Ascending aorta (tissue), 2 donors: ENCODE measurements around the gene PRKACA. TPM values are rescaled to one million over a fixed set of nuclear protein-coding genes. Genes with fewer than 3 reads are reported as not detected.

Source experiments
- DNase-seq, 2 donors: peaks; one replicate each; pipeline ENCODE4 v3.0.0-alpha.2; 2019; ENCODE audit warnings: low spot score in 2 of 2
- H3K27ac ChIP-seq, 2 donors: fragments of 200-600 bp; sonication (generic); one replicate each; pipeline ENCODE4 v1.5.1; 2016 to 2017; ENCODE audit warnings: mild to moderate bottlenecking in 1 of 2
- H3K27me3 ChIP-seq: fragments of 200-600 bp; sonication (generic); one replicate; pipeline ENCODE4 v1.5.1; 2017
- H3K36me3 ChIP-seq, 2 donors: fragments of 200-600 bp; sonication (generic); one replicate each; pipeline ENCODE4 v1.5.1; 2016
- H3K4me1 ChIP-seq, 2 donors: fragments of 200-600 bp; sonication (generic); one replicate each; pipeline ENCODE4 v1.5.1; 2016 to 2017; ENCODE audit warnings: mild to moderate bottlenecking in 1 of 2
- H3K4me3 ChIP-seq, 2 donors: fragments of 200-600 bp; sonication (generic); one replicate each; pipeline ENCODE4 v1.5.1; 2016 to 2017; ENCODE audit warnings: mild to moderate bottlenecking in 1 of 2
- H3K9me3 ChIP-seq, 2 donors: fragments of 200-600 bp; sonication (generic); one replicate each; pipeline ENCODE4 v1.5.1; 2016
- CTCF ChIP-seq, 3 experiments: fragments of 200-600 bp in 2 of 3; fragments of 450-650 bp in 1 of 3; sonication (generic) in 2 of 3; IDR thresholded peaks; one replicate each; pipeline ENCODE4 v1.5.1; 2016 to 2019; ENCODE audit warnings: antibody characterized with exemption in 3 of 3, mild to moderate bottlenecking in 1 of 3, moderate library complexity in 1 of 3
- intact Hi-C: fragments of 100-400 bp; cut with DNase I; formaldehyde crosslinking; loops from one replicate; pipeline ENCODE4 v1.15.1; 2023
- total RNA-seq: library from RNA; depleted of rRNA; stranded (reverse); fragments of >200 nt; gene quantifications from one replicate; pipeline ENCODE4 v1.1.0, GENCODE V29; 2016

PRKACA gene
- total RNA-seq, 1 donor from 2014 or later: 92.6 TPM

- H3K27me3 ChIP-seq: no peaks in the 10 kb centered on the region
- H3K4me1 ChIP-seq: peaks cover 11 to 21% of the 10 kb centered on the region in 2 donors
- peak within 1 kb of the TSS; percentile 98 for H3K27ac ChIP-seq
- intact Hi-C loops: loop anchor here (1.0 to 5.0 kb wide), 11 partner anchors 18 to 393 kb away; partner anchors contain the start of genes ADGRL1, DDX39A, RFX1 and TECR
- no peaks in the 10 kb centered on the region for H3K36me3 ChIP-seq
- H3K9me3 ChIP-seq: no peaks in the 10 kb centered on the region
- peak; percentile 98 to 99 for DNase-seq
- TF ChIP-seq CTCF (IDR thresholded peaks at IDR 0.05): peak; percentile 86 to 91 (median 86)
- H3K4me3 ChIP-seq: peak within 1 kb of the TSS; percentile 76 to 85
Measured at GRCh38 chr19:14136509-14137281, 19.1 kb upstream of the PRKACA start, which contains the start of gene ASF1B. TSS of gene ASF1B (minus strand) at chr19:14136589. CDS start at chr19:14136456, 133 bp downstream.

GRCh38 chr19:14135985-14136508 is 18.5 kb upstream of the PRKACA start:
- Histone ChIP-seq H3K27me3 (no peaks in the 10 kb centered on the region), H3K36me3 (no peaks in the 10 kb centered on the region), H3K4me1 (peaks cover 11 to 21% of the 10 kb centered on the region in 2 donors), H3K4me3 (peak overlapping the region; percentile 41 to 85), H3K27ac (peak overlapping the region; percentile 10 to 60), H3K9me3 (no peaks in the 10 kb centered on the region)
- no peak for DNase-seq
- no peak for TF ChIP-seq CTCF (IDR thresholded peaks at IDR 0.05)
- intact Hi-C loops: loop anchor here (1.0 to 5.0 kb wide), 7 partner anchors 45 to 393 kb away; partner anchors contain the start of genes ADGRL1, DDX39A, RFX1 and TECR

GRCh38 chr19:14135355-14135754 is 17.8 kb upstream of the PRKACA start:
- no peak for DNase-seq
- Histone ChIP-seq H3K36me3 (no peaks in the 10 kb centered on the region), H3K9me3 (no peaks in the 10 kb centered on the region), H3K4me3 (no peak overlapping the region), H3K4me1 (peaks cover 11 to 21% of the 10 kb centered on the region in 2 donors), H3K27ac (no peak overlapping the region), H3K27me3 (no peaks in the 10 kb centered on the region)
- TF ChIP-seq CTCF (IDR thresholded peaks at IDR 0.05): no peak
- intact Hi-C loops: loop anchor here (5.0 kb wide), 2 partner anchors 72 to 337 kb away; partner anchors contain the start of gene ADGRL1

- Histone ChIP-seq H3K27me3 (no peaks in the 10 kb centered on the region), H3K9me3 (no peaks in the 10 kb centered on the region), H3K36me3 (no peaks in the 10 kb centered on the region), H3K4me1 (peaks cover 0 to 8% of the 10 kb centered on the region in 2 donors), H3K27ac (peak overlapping the region in 1 of 2 donors; percentile 13), H3K4me3 (no peak overlapping the region)
- intact Hi-C loops: no loop called here
- DNase-seq: no peak
- TF ChIP-seq CTCF (IDR thresholded peaks at IDR 0.05): no peak
Measured at GRCh38 chr19:14127929-14128509, 10.5 kb upstream of the PRKACA start.

- H3K4me1 ChIP-seq: peaks cover 0 to 8% of the 10 kb centered on the region in 2 donors
- H3K9me3 ChIP-seq: no peaks in the 10 kb centered on the region
- no peaks in the 10 kb centered on the region for H3K36me3 ChIP-seq
- no peak overlapping the region for H3K27ac ChIP-seq
- no peak overlapping the region for H3K4me3 ChIP-seq
- H3K27me3 ChIP-seq: no peaks in the 10 kb centered on the region
- no peak for DNase-seq
- intact Hi-C loops: no loop called here
- TF ChIP-seq CTCF (IDR thresholded peaks at IDR 0.05): no peak
Measured at GRCh38 chr19:14127176-14127575, 9.6 kb upstream of the PRKACA start.
